GM18520 (cell line): ENCODE results near the gene ARRB1.
"Not testable (repeated sequence)": the region's sequence is repeated elsewhere in the genome, so short reads cannot be mapped to it uniquely, and the experiment has no call there.

Experiments
- ATAC-seq: cut with Tn5 transposase; IDR thresholded peaks from one replicate; pipeline ENCODE4 v1.9.1; 2021; ENCODE audit not compliant: unreplicated experiment

ARRB1 gene

DNA sequence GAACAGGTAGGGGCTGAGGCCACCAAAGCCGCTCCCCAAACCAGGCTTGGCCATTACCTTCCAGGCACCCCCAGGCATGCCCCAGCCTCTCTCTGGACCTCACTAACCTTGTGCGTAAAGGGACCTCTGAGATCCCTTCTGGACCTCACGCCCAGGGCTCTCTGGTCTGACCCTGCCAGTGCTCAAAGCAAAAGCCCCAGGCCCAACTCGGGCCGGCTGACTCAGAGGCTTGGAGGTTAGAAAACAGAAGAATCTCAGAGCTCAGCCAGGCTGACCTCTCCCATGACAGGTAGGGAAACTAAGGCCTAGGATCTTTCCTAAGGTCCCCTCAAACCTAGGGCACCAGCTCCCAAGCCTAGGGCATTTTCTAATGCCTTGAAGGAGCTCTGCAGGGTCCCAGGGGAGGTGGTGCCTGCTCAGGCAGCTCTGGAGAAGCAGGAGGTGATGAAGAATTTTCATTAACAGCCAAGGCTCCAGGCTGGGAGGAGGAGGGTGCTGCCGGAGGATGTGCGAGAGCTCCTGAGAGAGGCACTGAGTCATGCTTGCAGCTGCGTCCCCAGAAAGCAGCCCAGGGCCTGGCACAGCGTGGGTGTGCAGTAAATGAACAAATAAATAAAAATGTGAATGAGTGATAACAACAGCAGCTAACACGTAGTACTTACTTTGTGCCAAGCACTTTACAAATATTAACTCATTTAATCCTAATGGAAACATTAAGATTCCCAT is 25.6 kb downstream of the ARRB1 start:
- no peak for ATAC-seq

DNA sequence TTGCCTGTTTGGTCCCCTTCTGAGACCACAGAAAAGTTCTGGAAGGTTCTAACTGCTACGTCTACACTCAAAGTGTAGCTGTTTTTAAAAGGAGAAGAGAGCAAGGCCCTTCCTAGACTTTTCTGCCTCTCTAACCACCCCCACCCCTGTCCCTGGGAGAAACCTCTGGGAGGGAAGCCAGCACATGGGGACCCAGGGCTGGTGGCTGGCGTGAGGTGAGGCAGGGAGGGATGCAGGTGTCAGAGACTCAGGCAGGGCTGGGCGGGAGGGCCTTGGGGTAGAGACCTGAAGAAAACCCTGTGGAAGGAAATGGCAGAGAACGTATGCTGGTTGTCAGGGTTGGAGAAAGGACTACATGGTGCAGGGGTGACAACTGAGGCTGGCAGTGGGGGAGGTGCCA is 26.7 kb downstream of the ARRB1 start:
- ATAC-seq, result no peak

DNA sequence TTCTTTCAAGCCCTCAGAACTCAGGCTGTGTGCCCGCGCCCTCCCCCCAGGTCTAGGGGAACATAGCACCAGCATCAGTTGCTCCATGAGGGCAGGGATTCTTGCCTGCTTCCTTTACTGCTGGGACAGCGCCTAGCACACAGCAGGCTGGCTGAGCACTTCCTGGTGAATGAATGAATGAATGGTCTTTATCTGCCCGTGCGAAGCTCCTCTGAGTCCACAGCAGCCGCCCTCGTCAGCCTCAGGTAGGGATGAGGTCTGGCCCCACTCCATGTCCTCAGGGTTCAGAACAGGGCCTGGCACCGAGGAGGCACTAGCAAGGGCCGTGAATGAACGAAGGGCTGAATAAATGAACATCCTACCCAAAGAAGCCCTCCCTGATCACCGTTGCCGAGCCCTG is 27.3 kb downstream of the ARRB1 start:
- ATAC-seq, result no peak

DNA sequence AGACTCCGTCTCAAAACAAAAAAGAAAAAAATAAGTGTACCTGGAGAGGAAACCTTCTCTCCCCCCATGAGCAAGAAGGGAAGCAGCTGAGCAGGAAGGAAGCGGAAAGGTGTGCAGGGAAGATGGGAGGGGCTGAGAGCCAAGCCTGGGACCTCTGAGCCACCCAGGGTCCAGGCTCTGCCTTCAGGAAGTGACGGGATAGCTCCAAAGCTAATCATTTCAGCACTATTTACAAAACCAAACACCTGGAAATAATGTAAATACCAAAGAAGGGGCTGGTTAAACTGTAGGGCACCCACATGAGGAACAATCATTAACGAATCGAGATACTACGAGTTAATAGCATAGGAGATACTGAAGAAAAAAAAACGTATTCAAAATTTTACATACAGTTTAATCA is 27.9 kb downstream of the ARRB1 start:
- ATAC-seq, result no peak

DNA sequence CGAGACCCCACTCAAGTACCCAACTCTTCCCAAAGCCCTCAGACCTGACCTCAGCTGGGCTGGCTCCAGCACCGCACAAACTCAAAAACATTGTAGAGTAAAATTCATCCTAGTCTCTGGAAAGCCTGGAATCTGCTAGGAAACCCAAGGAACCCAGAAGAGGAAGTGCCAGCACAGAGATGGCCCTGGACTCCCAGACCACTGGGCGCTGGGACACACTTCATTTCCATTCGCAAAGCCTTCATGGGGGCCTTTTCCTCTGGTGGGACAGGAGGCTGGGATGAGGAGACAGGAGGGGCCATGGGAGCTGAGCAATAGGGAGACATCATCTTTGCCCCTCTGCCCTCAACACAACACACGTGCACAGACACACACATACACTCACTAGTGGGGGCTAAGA is 30.8 kb downstream of the ARRB1 start:
- no peak for ATAC-seq

DNA sequence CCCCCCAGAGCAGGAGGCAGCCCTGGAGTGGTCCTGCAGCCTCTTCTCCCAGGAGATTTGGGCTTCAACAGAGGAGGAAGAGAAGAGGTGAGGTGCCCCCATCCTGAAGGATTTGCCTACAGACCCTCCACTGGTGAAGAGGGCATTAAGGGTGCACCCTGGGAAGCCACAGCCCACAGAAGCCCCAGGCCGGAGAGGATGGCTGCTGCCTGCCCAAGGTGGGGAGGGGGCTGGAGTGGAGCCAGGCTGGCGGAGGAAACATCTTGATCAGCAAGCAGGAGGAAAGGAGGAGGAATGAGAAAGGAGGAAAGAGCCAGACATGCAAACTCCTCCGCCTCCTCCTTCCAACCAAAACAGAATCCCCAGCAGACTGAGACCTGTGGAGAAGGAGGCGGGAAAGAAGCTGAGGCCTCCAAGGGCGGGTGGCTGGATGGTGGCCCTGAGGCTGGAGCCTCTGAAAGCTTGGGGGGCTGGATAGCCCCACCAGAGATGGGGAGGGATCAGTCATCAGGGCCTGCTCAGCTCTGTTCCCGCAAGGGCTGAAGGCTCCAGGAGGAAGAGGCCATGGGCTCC is 31.3 kb downstream of the ARRB1 start:
- no peak for ATAC-seq

DNA sequence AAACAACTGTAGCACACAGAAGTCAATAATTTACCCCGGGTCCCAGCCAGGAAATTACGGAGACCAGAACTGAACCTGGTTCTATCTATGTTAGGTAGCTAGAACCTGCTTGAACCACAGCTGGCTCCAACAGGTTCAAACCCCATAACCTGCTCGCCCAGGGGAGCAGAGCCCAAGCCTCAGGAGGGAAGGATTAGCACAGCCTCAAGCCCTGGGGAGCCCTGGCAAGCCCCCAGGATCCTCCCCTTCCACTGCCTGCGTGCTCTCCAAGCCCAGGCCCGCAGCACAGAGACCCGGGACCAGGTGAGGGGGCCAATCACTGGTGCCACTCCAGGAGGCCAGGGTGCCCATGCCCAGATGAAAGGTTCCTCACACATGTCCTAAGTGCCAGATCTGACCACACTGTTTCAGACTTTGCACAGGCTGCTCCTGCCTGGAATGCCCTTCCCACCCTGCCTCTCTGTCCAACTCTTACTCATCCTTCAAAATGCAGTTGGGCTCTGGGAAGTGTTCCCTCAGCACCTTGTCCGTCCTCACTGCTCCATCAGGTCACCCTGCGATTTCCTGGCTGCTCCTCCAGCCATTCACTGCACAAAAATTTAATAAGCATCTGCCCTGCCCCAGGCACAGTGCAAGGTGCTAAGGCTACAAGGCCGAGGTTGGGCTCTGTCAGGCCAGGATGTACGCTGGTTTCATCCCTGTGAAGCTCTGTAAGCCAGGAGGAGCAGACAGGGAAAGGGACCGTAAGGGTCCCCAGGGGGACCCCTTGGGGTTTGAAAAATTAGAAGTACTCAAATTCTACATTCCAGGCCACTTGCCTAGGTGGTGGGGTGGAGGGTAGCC is 32.2 kb downstream of the ARRB1 start:
- ATAC-seq, result no peak

DNA sequence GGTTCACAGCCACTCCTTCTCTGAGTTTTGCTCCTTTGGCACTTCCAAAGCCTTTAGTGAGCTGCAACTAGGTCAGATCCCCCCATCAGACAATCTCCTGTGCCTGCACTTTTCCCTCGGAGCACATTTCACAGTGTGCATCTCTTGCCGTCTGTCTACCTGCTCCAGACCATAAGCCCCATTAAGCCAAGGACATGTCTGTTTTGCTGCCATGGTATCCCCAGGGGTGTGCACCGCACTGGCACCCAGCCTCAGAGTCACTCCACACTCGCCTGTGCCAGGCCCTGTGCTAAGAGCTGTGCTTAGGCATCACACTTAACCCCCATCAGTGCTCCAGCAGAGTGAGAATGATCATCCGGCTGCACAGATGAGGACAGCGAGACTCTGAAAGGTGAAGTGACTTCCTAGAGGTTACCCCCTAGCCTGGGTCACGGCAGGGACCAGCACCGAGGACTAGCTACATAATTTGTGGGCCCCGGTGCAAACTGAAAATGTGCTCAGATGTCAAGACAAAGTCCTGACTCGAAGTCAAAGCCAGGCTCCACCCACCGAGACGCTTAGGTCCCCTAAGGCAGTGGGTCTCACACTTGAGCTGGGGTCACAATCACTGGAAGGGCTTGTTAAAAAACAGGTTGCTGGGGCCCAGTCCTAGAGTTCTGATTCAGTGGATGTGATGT is 33.9 kb downstream of the ARRB1 start:
- ATAC-seq, result no peak

DNA sequence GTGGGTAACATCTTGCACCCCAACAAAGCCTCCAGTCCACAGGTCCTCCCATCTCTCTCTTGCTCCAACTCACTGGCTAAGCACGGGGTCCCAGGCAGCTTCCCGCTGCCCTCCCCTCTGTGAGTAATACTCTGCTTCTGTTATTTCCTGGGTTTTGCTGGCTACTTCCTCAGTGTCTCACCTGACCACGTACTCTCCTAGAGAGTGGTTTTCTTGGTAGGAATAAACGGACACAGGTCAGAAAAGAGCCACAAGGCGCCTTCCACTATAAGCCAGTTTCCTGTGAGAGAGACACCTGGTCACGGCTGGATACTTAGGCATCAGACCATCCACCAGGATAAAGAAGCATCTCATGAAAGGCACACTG is 36.0 kb downstream of the ARRB1 start:
- ATAC-seq, result no peak

DNA sequence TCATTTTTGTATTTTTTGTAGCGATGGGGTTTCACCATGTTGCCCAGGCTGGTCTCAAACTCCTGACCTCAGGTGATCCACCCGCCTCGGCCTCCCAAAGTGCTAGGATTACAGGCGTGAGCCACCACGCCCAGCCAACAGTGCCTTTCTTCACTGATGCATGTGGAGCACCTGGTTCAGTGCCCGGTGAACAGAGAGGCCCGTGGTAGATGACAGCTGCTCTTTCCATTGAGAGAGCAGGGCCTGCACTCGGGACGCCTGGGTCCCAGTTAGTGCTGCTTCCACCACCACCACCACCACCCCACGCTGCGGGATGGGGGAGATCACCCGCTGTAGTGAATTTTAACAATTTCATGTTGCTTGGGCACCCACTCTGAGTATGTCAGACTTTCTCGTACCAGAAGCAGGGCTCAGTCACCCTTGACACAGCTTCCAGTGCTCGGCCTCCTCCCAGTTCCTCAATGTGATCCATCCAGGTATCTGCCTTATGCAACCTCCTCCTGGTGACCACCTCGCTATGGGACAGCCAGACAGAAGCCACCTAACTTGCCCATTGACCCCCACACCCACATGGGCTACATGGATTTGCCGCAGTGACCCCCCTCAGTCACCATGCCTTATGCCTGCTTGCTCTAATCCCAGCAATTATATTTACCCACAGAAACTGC is 36.6 kb downstream of the ARRB1 start:
- ATAC-seq, result no peak

DNA sequence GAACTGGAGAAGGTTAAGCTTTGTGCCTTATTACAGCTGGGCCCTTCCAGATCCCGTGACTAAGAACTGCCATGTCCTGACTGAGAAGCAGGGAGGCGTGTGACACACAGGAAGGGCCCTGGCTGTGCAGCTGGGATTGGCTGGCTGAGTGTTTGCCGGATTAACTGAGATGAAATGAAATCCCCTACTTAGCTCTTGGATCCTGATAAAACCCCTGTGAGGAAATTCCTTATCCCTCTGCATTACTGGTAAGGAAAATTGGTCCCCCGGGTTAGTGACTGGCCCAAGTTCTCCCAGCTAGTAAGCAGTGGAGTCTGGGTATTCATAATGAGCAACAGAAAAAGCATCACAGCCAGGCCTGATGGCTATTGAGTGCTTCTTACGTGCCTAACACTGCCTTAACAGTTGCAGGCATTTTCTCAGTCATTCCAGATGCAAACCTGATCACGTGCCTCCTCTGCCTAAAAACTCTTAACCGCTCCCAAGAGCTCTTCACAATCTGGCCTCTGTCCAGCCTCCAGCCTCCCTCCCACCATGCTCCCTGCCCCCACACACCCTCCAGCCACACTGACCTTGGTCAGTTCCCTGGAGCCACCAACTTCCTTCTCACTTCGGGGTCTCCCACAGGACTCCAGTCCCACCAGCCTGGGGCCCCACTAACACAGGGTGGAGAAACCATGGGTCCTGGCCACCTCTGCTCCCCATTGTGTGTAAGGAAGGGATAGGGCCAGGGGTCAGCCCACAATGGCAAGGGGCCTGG is 37.8 kb downstream of the ARRB1 start:
- no peak for ATAC-seq

DNA sequence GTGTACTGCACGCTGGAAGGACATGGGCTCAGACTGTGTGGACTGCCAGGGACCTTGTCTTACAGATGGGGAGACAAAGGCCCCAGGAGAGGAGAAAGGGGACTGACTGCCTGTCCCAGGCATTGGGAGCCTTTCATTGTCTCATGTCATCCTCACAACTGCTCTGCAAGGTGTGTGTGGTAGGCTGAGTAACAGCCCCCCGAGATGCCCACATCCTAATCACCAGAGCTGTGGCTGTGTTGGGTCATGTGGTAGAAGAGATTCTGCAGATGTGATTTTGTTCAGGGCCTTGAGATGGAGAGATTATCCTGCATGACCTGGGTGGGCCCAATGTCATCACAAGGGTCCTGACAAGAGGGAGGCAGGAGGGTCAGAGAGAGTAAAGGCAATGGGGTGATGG is 39.1 kb downstream of the ARRB1 start:
- ATAC-seq, result no peak

DNA sequence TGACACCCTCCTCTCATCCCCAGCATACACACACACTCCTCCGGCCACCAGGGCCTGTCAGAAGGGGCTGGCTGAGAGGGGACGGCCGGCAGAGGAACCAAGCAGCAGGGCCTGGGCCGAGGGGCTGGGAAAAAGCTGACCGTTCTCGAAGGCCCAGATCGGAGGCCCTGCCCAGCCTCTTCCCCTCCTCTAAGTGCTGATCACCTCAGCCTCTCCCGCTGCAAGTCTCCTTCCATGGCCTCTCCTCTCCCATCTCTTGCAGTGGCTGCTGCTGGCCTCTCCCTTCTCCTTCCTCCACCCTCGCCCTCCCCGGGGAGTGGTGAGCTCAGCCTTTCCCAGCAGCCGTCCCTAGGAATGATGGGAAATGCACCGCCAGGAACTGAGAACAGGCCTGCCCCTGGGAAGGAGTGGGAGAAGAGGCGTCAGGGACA is 39.6 kb downstream of the ARRB1 start:
- ATAC-seq, result no peak

DNA sequence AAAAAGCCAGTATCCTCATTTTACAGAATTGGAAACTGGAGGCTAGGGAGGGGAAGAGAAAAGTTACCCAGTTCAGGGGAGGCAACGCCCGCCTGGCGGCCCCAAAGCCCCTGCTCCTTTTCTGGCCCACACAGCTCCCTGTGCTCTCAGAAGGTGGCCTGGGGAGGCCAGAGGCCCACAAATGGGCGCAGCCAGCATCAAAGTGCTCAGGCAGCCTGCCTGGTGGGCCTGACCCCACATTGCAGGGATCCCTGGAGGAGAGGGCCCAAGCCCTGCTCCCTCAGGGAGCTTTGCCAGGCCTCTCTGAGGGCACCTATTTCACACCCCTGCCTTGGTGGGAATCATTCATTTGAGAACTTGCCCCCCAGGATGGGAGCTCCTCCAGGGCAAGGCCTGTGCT is 42.5 kb downstream of the ARRB1 start:
- ATAC-seq, result no peak

DNA sequence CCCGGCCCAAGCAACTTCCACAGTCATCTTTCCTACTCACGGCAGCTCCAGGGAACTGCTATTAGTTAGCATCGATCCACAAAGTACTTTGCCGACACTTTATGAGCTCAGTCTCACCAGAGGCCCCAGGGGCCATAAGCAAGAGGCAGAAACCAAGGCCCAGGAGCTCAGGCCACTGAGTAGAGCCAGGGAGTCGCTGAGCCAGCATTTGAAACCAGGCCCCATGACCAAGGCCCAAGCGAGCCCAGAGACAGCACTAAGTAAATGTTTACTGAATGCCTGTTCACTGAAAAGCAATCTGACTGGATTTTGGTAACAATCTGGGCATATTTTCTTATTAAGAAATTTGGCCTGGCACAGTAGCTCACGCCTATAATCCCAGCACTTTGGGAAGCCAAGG is 43.3 kb downstream of the ARRB1 start:
- ATAC-seq, result no peak

DNA sequence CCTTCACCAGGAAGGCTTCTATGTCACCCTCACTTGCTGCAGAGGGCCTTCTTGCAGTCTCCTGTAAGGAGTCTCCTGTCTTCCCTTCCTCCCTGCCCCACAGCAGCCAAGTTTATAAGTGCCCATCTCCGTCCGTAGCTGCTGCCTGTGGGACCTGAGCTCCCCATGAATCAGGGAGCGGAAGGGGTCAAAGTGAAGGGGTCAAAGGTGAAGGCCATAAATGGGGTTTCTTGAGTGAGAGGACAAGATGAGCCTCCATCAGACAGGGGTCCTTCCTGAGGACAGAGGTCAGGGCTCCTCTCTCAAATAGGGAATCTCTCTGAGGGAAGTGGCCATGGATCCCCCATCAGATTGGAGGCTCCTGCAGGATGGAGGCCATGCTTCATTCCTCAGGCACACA is 44.4 kb downstream of the ARRB1 start:
- no peak for ATAC-seq

DNA sequence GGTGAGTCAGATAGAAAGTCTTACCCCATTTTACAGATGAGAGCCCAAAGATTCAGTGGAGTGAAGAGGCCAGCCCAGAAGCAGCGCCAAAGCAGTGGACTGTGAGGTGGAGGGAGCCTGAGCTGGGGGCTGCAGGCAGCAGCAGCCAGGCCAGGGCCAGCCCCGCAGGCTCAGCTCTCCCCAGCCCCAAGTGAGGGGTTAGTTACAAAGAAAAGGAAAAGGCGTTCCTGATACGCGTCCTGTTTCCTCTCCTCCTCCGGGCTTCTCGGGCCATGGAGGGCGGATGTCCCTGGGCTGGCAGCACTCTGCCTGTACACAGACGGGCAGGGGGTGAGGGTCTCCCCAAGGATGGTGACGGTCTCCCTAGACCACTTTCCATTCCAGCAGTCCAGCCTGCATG is 44.9 kb downstream of the ARRB1 start:
- no peak for ATAC-seq

DNA sequence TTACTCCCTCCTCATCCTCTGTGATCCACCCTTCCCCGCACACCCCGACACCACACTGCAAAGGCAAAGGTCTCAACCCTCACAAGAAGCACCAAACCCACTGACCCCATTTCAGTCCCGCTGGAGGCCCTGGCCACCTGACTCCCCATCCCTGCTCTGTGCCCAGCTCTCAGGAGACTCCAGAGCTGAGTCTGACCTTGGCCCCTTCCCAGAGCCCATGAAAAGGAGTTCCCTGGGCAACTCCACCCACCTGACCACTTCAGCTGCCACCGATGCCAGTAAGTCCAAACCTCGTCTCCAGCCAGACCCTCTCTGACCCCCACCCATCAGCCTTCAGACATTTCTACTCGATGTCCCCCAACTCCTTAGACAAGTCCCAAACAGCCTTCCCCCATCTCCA is 45.5 kb downstream of the ARRB1 start:
- no peak for ATAC-seq

DNA sequence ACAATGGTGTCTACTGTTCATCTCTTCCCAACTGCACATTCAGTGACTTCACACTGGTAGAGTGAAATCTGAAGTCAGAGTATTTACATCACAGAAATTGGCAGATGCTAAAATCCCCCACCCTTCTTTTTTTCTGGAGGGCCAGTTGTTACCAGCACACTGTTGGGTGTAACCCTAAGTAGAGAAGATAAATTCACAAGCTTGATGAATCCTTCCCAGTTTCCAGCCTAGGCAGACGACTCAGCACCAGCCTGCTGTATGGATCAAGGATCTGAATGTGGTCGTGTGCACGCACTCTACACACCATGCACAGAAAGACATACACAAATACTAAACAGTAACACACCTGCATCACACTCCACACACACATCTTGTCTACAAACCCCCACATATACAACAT is 46.0 kb downstream of the ARRB1 start:
- no peak for ATAC-seq

DNA sequence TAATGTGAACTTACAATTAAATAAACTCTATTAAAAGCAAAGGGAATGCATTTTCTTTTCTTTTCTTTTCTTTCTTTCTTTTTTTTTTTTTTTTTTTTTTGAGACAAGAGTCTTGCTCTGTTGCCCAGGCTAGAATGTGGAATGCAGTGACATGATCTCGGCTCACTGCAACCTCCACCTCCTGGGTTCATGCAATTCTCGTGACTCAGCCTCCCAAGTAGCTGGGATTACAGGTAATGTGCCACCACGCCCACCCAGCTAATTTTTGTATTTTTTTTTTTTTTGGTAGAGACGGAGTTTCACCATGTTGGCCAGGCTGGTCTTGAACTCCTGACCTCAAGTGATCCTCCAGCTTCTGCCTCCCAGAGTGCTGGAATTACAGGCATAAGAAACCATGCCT is 46.5 kb downstream of the ARRB1 start:
- ATAC-seq, result not testable (repeated sequence)
